Neural progenitor cell (in vitro differentiated cells): Measurements from ENCODE around the gene RFX1. TPM values are rescaled to one million over a fixed set of nuclear protein-coding genes. Genes with fewer than 3 reads are reported as not detected.

Source experiments
- DNase-seq: peaks from one replicate; pipeline ENCODE4 v3.0.0-alpha.2; 2016; ENCODE audit warnings: low spot score
- H2AFZ ChIP-seq: fragments of 200-600 bp; sonication (generic); replicated peaks from 2 replicates; pipeline ENCODE4 v1.6.1; 2016; ENCODE audit warnings: antibody characterized with exemption
- H3F3A ChIP-seq: fragments of 200-600 bp; sonication (generic); 2 replicates; pipeline ENCODE4 v1.6.1; 2016; ENCODE audit warnings: antibody characterized with exemption, low read depth
- H3K27ac ChIP-seq: fragments of 200-600 bp; sonication (generic); 2 replicates; pipeline ENCODE4 v1.5.1; 2016; ENCODE audit warnings: mild to moderate bottlenecking
- H3K27me3 ChIP-seq: fragments of 200-600 bp; sonication (generic); 2 replicates; pipeline ENCODE4 v1.6.1; 2016; ENCODE audit warnings: mild to moderate bottlenecking, moderate library complexity
- H3K36me3 ChIP-seq: fragments of 200-600 bp; sonication (generic); 2 replicates; pipeline ENCODE4 v1.5.1; 2016
- H3K4me1 ChIP-seq: fragments of 200-600 bp; sonication (generic); 2 replicates; pipeline ENCODE4 v1.6.1; 2016; ENCODE audit warnings: mixed run types
- H3K4me2 ChIP-seq: fragments of 200-600 bp; sonication (generic); 2 replicates; pipeline ENCODE4 v1.6.1; 2016
- H3K4me3 ChIP-seq: fragments of 200-600 bp; sonication (generic); 2 replicates; pipeline ENCODE4 v1.5.1; 2016
- H3K79me2 ChIP-seq: fragments of 200-600 bp; sonication (generic); 2 replicates; pipeline ENCODE4 v1.6.1; 2016; ENCODE audit warnings: low read depth
- H3K9ac ChIP-seq: fragments of 200-600 bp; sonication (generic); 2 replicates; pipeline ENCODE4 v1.6.1; 2016
- H3K9me3 ChIP-seq: fragments of 200-600 bp; sonication (generic); 2 replicates; pipeline ENCODE4 v1.5.1; 2016; ENCODE audit warnings: low read depth
- H4K20me1 ChIP-seq: fragments of 200-600 bp; sonication (generic); 2 replicates; pipeline ENCODE4 v1.6.1; 2016; ENCODE audit warnings: low read depth
- H3K27ac Mint-ChIP-seq: 3 replicates; pipeline ENCODE4 v1.8.0; 2021; ENCODE audit warnings: mixed read lengths
- H3K27me3 Mint-ChIP-seq: 2 replicates; pipeline ENCODE4 v1.8.0; 2022; ENCODE audit warnings: low read depth, mild to moderate bottlenecking, inconsistent platforms, moderate library complexity, mixed read lengths; ENCODE audit not compliant: insufficient read depth
- H3K36me3 Mint-ChIP-seq: 3 replicates; pipeline ENCODE4 v1.8.0; 2021; ENCODE audit warnings: mixed read lengths
- H3K4me1 Mint-ChIP-seq: 3 replicates; pipeline ENCODE4 v1.8.0; 2021; ENCODE audit warnings: mixed read lengths
- H3K4me3 Mint-ChIP-seq: 3 replicates; pipeline ENCODE4 v1.8.0; 2021; ENCODE audit warnings: mild to moderate bottlenecking, moderate library complexity, mixed read lengths
- H3K9me3 Mint-ChIP-seq: 3 replicates; pipeline ENCODE4 v1.8.0; 2020; ENCODE audit warnings: mixed read lengths
- EZH2 ChIP-seq: fragments of 200-600 bp; sonication (generic); IDR thresholded peaks from 2 replicates; pipeline ENCODE4 v1.6.1; 2017; ENCODE audit warnings: antibody characterized with exemption, mild to moderate bottlenecking, moderate library complexity
- EZH2phosphoT487 ChIP-seq: fragments of 200-600 bp; sonication (generic); IDR thresholded peaks from 2 replicates; pipeline ENCODE4 v1.6.1; 2017; ENCODE audit warnings: antibody characterized with exemption
- total RNA-seq: library from RNA; depleted of rRNA; stranded (reverse); fragments of >200 nt; gene quantifications from 2 replicates; pipeline ENCODE4 v1.2.3, GENCODE V29; 2015; ENCODE audit warnings: low replicate concordance
- TF ChIP-seq, protein P1 (sequence below): fragments of 200-600 bp; sonication (generic); IDR thresholded peaks from 2 replicates; pipeline ENCODE4 v1.5.1; 2017; ENCODE audit warnings: antibody characterized with exemption, mild to moderate bottlenecking

The RFX1 gene
- total RNA-seq, 1 donor from 2014 or later = 1.0 TPM

- H2AFZ ChIP-seq = no peak overlapping the region
- H3K9me3 Mint-ChIP-seq = no peaks in the 10 kb centered on the region
- H3K4me3 Mint-ChIP-seq = peak overlapping the region; percentile 50
- H3K4me2 ChIP-seq = peak overlapping the region; percentile 85
- peaks cover 19% of the 10 kb centered on the region for H3K4me1 Mint-ChIP-seq
- H3K4me3 ChIP-seq = peak overlapping the region; percentile 49
- peaks cover 6% of the 10 kb centered on the region for H3K27me3 ChIP-seq
- H3K27ac Mint-ChIP-seq = no peak overlapping the region
- no peak overlapping the region for H3K27ac ChIP-seq
- no peaks in the 10 kb centered on the region for H3K79me2 ChIP-seq
- peaks cover 9% of the 10 kb centered on the region for H3K36me3 Mint-ChIP-seq
- DNase-seq = peak; percentile 97
- no peaks in the 10 kb centered on the region for H3K9me3 ChIP-seq
- peaks cover 2% of the 10 kb centered on the region for H4K20me1 ChIP-seq
- no peak overlapping the region for H3K9ac ChIP-seq
- H3K27me3 Mint-ChIP-seq = peaks cover 15% of the 10 kb centered on the region
- H3K36me3 ChIP-seq = no peaks in the 10 kb centered on the region
- no peak for TF ChIP-seq EZH2phosphoT487
- TF ChIP-seq, protein P1, sequence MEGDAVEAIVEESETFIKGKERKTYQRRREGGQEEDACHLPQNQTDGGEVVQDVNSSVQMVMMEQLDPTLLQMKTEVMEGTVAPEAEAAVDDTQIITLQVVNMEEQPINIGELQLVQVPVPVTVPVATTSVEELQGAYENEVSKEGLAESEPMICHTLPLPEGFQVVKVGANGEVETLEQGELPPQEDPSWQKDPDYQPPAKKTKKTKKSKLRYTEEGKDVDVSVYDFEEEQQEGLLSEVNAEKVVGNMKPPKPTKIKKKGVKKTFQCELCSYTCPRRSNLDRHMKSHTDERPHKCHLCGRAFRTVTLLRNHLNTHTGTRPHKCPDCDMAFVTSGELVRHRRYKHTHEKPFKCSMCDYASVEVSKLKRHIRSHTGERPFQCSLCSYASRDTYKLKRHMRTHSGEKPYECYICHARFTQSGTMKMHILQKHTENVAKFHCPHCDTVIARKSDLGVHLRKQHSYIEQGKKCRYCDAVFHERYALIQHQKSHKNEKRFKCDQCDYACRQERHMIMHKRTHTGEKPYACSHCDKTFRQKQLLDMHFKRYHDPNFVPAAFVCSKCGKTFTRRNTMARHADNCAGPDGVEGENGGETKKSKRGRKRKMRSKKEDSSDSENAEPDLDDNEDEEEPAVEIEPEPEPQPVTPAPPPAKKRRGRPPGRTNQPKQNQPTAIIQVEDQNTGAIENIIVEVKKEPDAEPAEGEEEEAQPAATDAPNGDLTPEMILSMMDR = no peak
- TF ChIP-seq EZH2 = no peak
- H3F3A ChIP-seq = peaks cover 18% of the 10 kb centered on the region
- peaks cover 14% of the 10 kb centered on the region for H3K4me1 ChIP-seq
These were observed 27.5 kb downstream of the RFX1 start for GRCh38 chr19:13978351-13979243.

DNA sequence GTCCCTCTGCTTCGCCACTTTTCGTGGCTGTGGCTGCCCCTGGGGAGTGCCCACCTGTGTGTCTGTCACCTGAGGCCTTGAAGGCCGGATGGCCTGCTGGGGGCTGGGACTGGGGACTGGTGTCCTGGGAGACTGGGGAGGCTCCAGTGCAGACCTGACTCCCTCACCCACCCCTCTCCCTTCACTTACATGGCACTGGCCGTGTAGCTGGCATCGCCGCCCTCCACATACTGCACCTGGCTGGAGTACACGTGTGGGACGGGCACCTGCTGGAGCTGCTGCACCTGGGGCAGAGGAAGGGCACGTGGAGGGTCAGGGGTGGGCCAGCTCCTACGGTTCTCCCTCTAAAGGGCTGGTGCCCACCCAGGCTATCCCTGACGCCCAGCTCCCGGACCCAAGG lies 28.3 kb downstream of the RFX1 start:
- H3K9me3 Mint-ChIP-seq = no peaks in the 10 kb centered on the region
- H3K4me3 ChIP-seq = peak overlapping the region; percentile 49

DNA sequence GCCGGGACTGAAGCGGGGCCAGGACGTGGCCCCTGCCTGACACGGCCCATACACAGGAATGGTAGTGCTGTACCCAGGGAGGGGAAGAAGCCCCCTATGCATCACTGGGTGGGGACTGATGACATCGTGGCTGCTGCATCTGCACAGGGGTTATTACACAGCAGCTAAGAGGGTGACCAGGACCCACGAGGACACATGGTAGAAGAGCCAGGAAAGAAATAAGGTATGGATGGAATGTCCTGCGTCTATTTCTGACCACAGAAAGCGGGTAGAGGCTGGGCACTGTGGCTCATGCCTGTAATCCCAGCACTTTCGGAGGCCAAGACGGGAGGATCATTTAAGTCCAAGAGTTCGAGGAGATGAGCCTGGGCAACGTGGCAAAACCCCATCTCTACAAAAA lies 29.7 kb downstream of the RFX1 start:
- DNase-seq = no peak

More for the DNA sequence above, 28.3 kb downstream of the RFX1 start:
- Histone ChIP-seq H3F3A (peaks cover 18% of the 10 kb centered on the region), H3K9me3 (no peaks in the 10 kb centered on the region), H3K4me1 (peaks cover 14% of the 10 kb centered on the region), H3K4me2 (peak overlapping the region; percentile 85), H2AFZ (no peak overlapping the region), H3K27ac (no peak overlapping the region), H3K9ac (no peak overlapping the region), H4K20me1 (peaks cover 2% of the 10 kb centered on the region), H3K36me3 (no peaks in the 10 kb centered on the region), H3K79me2 (no peaks in the 10 kb centered on the region), H3K27me3 (peaks cover 6% of the 10 kb centered on the region)
- no peak for DNase-seq
- H3K27me3 Mint-ChIP-seq = peaks cover 15% of the 10 kb centered on the region
- peaks cover 19% of the 10 kb centered on the region for H3K4me1 Mint-ChIP-seq
- H3K36me3 Mint-ChIP-seq = peaks cover 9% of the 10 kb centered on the region
- H3K27ac Mint-ChIP-seq = no peak overlapping the region
- TF ChIP-seq EZH2 = no peak
- no peak for TF ChIP-seq EZH2phosphoT487
- TF ChIP-seq, protein P1 = no peak
- no peak overlapping the region for H3K4me3 Mint-ChIP-seq

More for the DNA sequence above, 29.7 kb downstream of the RFX1 start:
- Mint-ChIP-seq H3K27me3 (peaks cover 15% of the 10 kb centered on the region), H3K4me3 (no peak overlapping the region), H3K4me1 (peaks cover 19% of the 10 kb centered on the region), H3K9me3 (no peaks in the 10 kb centered on the region), H3K36me3 (peaks cover 9% of the 10 kb centered on the region), H3K27ac (no peak overlapping the region)
- Histone ChIP-seq H3K4me2 (no peak overlapping the region), H3K4me3 (no peak overlapping the region), H3K27me3 (peaks cover 6% of the 10 kb centered on the region), H3K4me1 (peaks cover 14% of the 10 kb centered on the region), H3K9me3 (no peaks in the 10 kb centered on the region), H3K9ac (no peak overlapping the region), H3K79me2 (no peaks in the 10 kb centered on the region), H4K20me1 (peaks cover 2% of the 10 kb centered on the region), H3K36me3 (no peaks in the 10 kb centered on the region), H3K27ac (no peak overlapping the region), H3F3A (peaks cover 18% of the 10 kb centered on the region), H2AFZ (no peak overlapping the region)
- TF ChIP-seq EZH2phosphoT487 (no peak), EZH2 (no peak)
- TF ChIP-seq, protein P1 = no peak
